Urinary bladder (tissue), 4 donors: ENCODE data around the gene EFCAB6. TPM values are rescaled to one million over a fixed set of nuclear protein-coding genes. Genes with fewer than 3 reads are reported as not detected.

Source experiments
- DNase-seq: peaks from one replicate; pipeline ENCODE4 v3.0.0-alpha.2; 2015; ENCODE audit errors: extremely low spot score
- H3K27ac ChIP-seq: one replicate; pipeline ENCODE4 v1.5.1; 2013; ENCODE audit warnings: low read depth, mild to moderate bottlenecking, moderate library complexity
- H3K36me3 ChIP-seq: one replicate; pipeline ENCODE4 v1.6.1; 2013; ENCODE audit warnings: mild to moderate bottlenecking, moderate library complexity; ENCODE audit not compliant: insufficient read depth
- H3K4me1 ChIP-seq: one replicate; pipeline ENCODE4 v1.6.1; 2013; ENCODE audit warnings: mild to moderate bottlenecking, moderate library complexity; ENCODE audit not compliant: insufficient read depth
- H3K4me3 ChIP-seq: one replicate; pipeline ENCODE4 v1.5.1; 2013; ENCODE audit warnings: low read depth, low read length
- WGBS: extraction: QIAGEN DNeasy Blood & Tissue Kit; methylation state at CpG from one replicate; pipeline ENCODE4 v1.1.7; 2013; 5-methylcytosine and 5-hydroxymethylcytosine counted together
- polyA plus RNA-seq: library from polyadenylated mRNA; stranded (reverse); fragments of 200-250 nt; gene quantifications from one replicate; pipeline ENCODE4 v1.2.3, GENCODE V29; 2013
- total RNA-seq: library from RNA; depleted of rRNA; stranded (reverse); fragments of >200 nt; gene quantifications from one replicate; pipeline ENCODE4 v1.2.3, GENCODE V29; 2014
- donor health status: healthy with polysubstance abuse.
- donor health status: healthy.

EFCAB6 gene
- total and polyA plus RNA-seq, 2 donors: 0.71 to 3.2 TPM

GRCh38 chr22:43498856-43499253, 313.2 kb downstream of the EFCAB6 start:
- no peak overlapping the region for H3K4me3 ChIP-seq
- no peaks in the 10 kb centered on the region for H3K4me1 ChIP-seq
- 97% methylated on average over 1 of the region's 1 CpG for WGBS
- H3K27ac ChIP-seq: no peak overlapping the region
- DNase-seq: no peak
- no peaks in the 10 kb centered on the region for H3K36me3 ChIP-seq

GRCh38 chr22:43497956-43498855, 313.9 kb downstream of the EFCAB6 start:
- no peak for DNase-seq
- no peak overlapping the region for H3K27ac ChIP-seq
- no peaks in the 10 kb centered on the region for H3K36me3 ChIP-seq
- WGBS: 92% methylated on average over 16 of the region's 16 CpGs
- H3K4me3 ChIP-seq: no peak overlapping the region
- no peaks in the 10 kb centered on the region for H3K4me1 ChIP-seq

- no peak for DNase-seq
- H3K27ac ChIP-seq: no peak overlapping the region
- no peaks in the 10 kb centered on the region for H3K36me3 ChIP-seq
- 89% methylated on average over 5 of the region's 5 CpGs for WGBS
- H3K4me3 ChIP-seq: no peak overlapping the region
- no peaks in the 10 kb centered on the region for H3K4me1 ChIP-seq
These were observed 318.8 kb downstream of the EFCAB6 start for GRCh38 chr22:43493297-43493696.

GRCh38 chr22:43491737-43492136, 320.4 kb downstream of the EFCAB6 start:
- no peak for DNase-seq
- no peaks in the 10 kb centered on the region for H3K4me1 ChIP-seq
- H3K4me3 ChIP-seq: no peak overlapping the region
- no peaks in the 10 kb centered on the region for H3K36me3 ChIP-seq
- WGBS: 100% methylated on average over 1 of the region's 1 CpG
- H3K27ac ChIP-seq: no peak overlapping the region

- 62% methylated on average over 3 of the region's 3 CpGs for WGBS
- DNase-seq: no peak
- Histone ChIP-seq H3K4me3 (no peak overlapping the region), H3K36me3 (no peaks in the 10 kb centered on the region), H3K4me1 (no peaks in the 10 kb centered on the region), H3K27ac (no peak overlapping the region)
These were observed 320.9 kb downstream of the EFCAB6 start for GRCh38 chr22:43491177-43491576.

GRCh38 chr22:43490311-43490710, 321.8 kb downstream of the EFCAB6 start:
- no peak overlapping the region for H3K4me3 ChIP-seq
- 76% methylated on average over 7 of the region's 7 CpGs for WGBS
- no peaks in the 10 kb centered on the region for H3K4me1 ChIP-seq
- H3K36me3 ChIP-seq: no peaks in the 10 kb centered on the region
- no peak for DNase-seq
- no peak overlapping the region for H3K27ac ChIP-seq

GRCh38 chr22:43488937-43489336, 323.2 kb downstream of the EFCAB6 start:
- Histone ChIP-seq H3K4me3 (no peak overlapping the region), H3K27ac (no peak overlapping the region), H3K4me1 (no peaks in the 10 kb centered on the region), H3K36me3 (no peaks in the 10 kb centered on the region)
- WGBS: 74% methylated on average over 10 of the region's 10 CpGs
- DNase-seq: no peak

- Histone ChIP-seq H3K4me3 (no peak overlapping the region), H3K27ac (no peak overlapping the region)
These were observed 323.9 kb downstream of the EFCAB6 start for GRCh38 chr22:43488031-43488866.

GRCh38 chr22:43487311-43488030, 324.6 kb downstream of the EFCAB6 start:
- no peaks in the 10 kb centered on the region for H3K36me3 ChIP-seq
- no peak overlapping the region for H3K27ac ChIP-seq
- no peaks in the 10 kb centered on the region for H3K4me1 ChIP-seq
- DNase-seq: no peak
- no peak overlapping the region for H3K4me3 ChIP-seq
- WGBS: 64% methylated on average over 19 of the region's 19 CpGs

More at GRCh38 chr22:43488031-43488866, 323.9 kb downstream of the EFCAB6 start:
- DNase-seq: peak; percentile 76
- Histone ChIP-seq H3K4me1 (no peaks in the 10 kb centered on the region), H3K36me3 (no peaks in the 10 kb centered on the region)
- 52% methylated on average over 26 of the region's 26 CpGs for WGBS

GRCh38 chr22:43485502-43486089, 326.5 kb downstream of the EFCAB6 start:
- WGBS: 65% methylated on average over 20 of the region's 20 CpGs
- Histone ChIP-seq H3K36me3 (no peaks in the 10 kb centered on the region), H3K4me3 (no peak overlapping the region), H3K4me1 (no peaks in the 10 kb centered on the region), H3K27ac (no peak overlapping the region)
- no peak for DNase-seq

- WGBS: 81% methylated on average over 8 of the region's 8 CpGs
- Histone ChIP-seq H3K27ac (no peak overlapping the region), H3K4me3 (no peak overlapping the region), H3K4me1 (no peaks in the 10 kb centered on the region), H3K36me3 (no peaks in the 10 kb centered on the region)
- DNase-seq: no peak
These were observed 327.9 kb downstream of the EFCAB6 start for GRCh38 chr22:43484227-43484626.

GRCh38 chr22:43483669-43484068, 328.4 kb downstream of the EFCAB6 start:
- no peak overlapping the region for H3K4me3 ChIP-seq
- DNase-seq: no peak
- H3K36me3 ChIP-seq: no peaks in the 10 kb centered on the region
- H3K4me1 ChIP-seq: no peaks in the 10 kb centered on the region
- no peak overlapping the region for H3K27ac ChIP-seq
- 83% methylated on average over 7 of the region's 7 CpGs for WGBS

- H3K36me3 ChIP-seq: no peaks in the 10 kb centered on the region
- no peaks in the 10 kb centered on the region for H3K4me1 ChIP-seq
- no peak overlapping the region for H3K4me3 ChIP-seq
- DNase-seq: no peak
- no peak overlapping the region for H3K27ac ChIP-seq
- WGBS: 78% methylated on average over 13 of the region's 13 CpGs
These were observed 328.8 kb downstream of the EFCAB6 start for GRCh38 chr22:43483266-43483665.
